Neuronal stem cell (in vitro differentiated cells): ENCODE measurements around the gene PLA2G2D.
A peak's percentile ranks its signal among the peaks of the same experiment; 100 is the strongest.

Source experiments
- DNase-seq: peaks from one replicate; pipeline ENCODE4 v3.0.0-alpha.2; 2013; ENCODE audit warnings: low spot score
- H2AFZ ChIP-seq: one replicate; pipeline ENCODE4 v1.6.1; 2013; ENCODE audit warnings: mild to moderate bottlenecking, low read length, inconsistent platforms
- H2AK5ac ChIP-seq: 2 replicates; pipeline ENCODE4 v1.6.1; 2013; ENCODE audit warnings: low read depth, mild to moderate bottlenecking, inconsistent platforms, low read length, moderate library complexity, mixed read lengths
- H2BK120ac ChIP-seq: 2 replicates; pipeline ENCODE4 v1.6.1; 2013; ENCODE audit warnings: low read depth, mild to moderate bottlenecking, inconsistent platforms, low read length, moderate library complexity, mixed read lengths
- H2BK12ac ChIP-seq: one replicate; pipeline ENCODE4 v1.6.1; 2013; ENCODE audit warnings: low read length, inconsistent platforms
- H2BK15ac ChIP-seq: 2 replicates; pipeline ENCODE4 v1.6.1; 2013; ENCODE audit warnings: mild to moderate bottlenecking, low read length, inconsistent platforms, mixed read lengths
- H2BK5ac ChIP-seq: one replicate; pipeline ENCODE4 v1.6.1; 2013; ENCODE audit warnings: inconsistent platforms, mild to moderate bottlenecking, low read length, moderate library complexity
- H3K14ac ChIP-seq: one replicate; pipeline ENCODE4 v1.6.1; 2013; ENCODE audit warnings: low read length, inconsistent platforms
- H3K18ac ChIP-seq: 2 replicates; pipeline ENCODE4 v1.6.1; 2013; ENCODE audit warnings: low read length, inconsistent platforms
- H3K23ac ChIP-seq: 2 replicates; pipeline ENCODE4 v1.6.1; 2013; ENCODE audit warnings: low read depth, mild to moderate bottlenecking, mixed read lengths, low read length, inconsistent platforms; ENCODE audit not compliant: poor library complexity
- H3K27ac ChIP-seq: replicated peaks from 3 replicates; pipeline ENCODE4 v1.5.1; 2013; ENCODE audit warnings: low read length, inconsistent platforms
- H3K27me3 ChIP-seq, 3 experiments: 2 replicates each; pipeline ENCODE4 v1.6.1; 2013; ENCODE audit warnings: low read length in 3 of 3, mild to moderate bottlenecking in 2 of 3, inconsistent platforms in 1 of 3, low read depth in 1 of 3, mixed read lengths in 1 of 3, moderate library complexity in 1 of 3; ENCODE audit not compliant: control insufficient read depth in 3 of 3, insufficient read depth in 3 of 3
- H3K36me3 ChIP-seq, 2 donors: replicated peaks in 1 of 2; 2 replicates each; pipeline ENCODE4 v1.6.1; 2013; ENCODE audit warnings: low read length in 2 of 2; ENCODE audit not compliant: control insufficient read depth in 2 of 2, insufficient read depth in 2 of 2
- H3K4ac ChIP-seq: 2 replicates; pipeline ENCODE4 v1.6.1; 2013; ENCODE audit warnings: inconsistent platforms, mild to moderate bottlenecking, low read length, moderate library complexity
- H3K4me1 ChIP-seq, 2 donors: 1 replicate in 1 of 2; 2 replicates in 1 of 2; pipeline ENCODE4 v1.6.1; 2013; ENCODE audit warnings: low read length in 2 of 2, low read depth in 1 of 2; ENCODE audit not compliant: control insufficient read depth in 2 of 2, insufficient read depth in 1 of 2
- H3K4me2 ChIP-seq: one replicate; pipeline ENCODE4 v1.6.1; 2013; ENCODE audit warnings: mild to moderate bottlenecking, low read length, inconsistent platforms; ENCODE audit not compliant: insufficient read depth, poor library complexity, severe bottlenecking
- H3K4me3 ChIP-seq, 2 donors: 2 replicates each; pipeline ENCODE4 v1.5.1; 2013; ENCODE audit warnings: low read length in 2 of 2, mild to moderate bottlenecking in 2 of 2, inconsistent platforms in 1 of 2, moderate library complexity in 1 of 2
- H3K79me1 ChIP-seq: one replicate; pipeline ENCODE4 v1.6.1; 2013; ENCODE audit warnings: low read depth, mild to moderate bottlenecking, inconsistent platforms, low read length, moderate library complexity
- H3K9ac ChIP-seq: one replicate; pipeline ENCODE4 v1.6.1; 2013; ENCODE audit warnings: mild to moderate bottlenecking, low read depth, low read length, inconsistent platforms; ENCODE audit not compliant: poor library complexity
- H3K9me3 ChIP-seq, 2 donors: replicated peaks in 1 of 2; 2 replicates each; pipeline versions ENCODE3 to v1.6.1; 2013; ENCODE audit warnings: low read length in 2 of 2, mild to moderate bottlenecking in 2 of 2, inconsistent platforms in 1 of 2, low read depth in 1 of 2, mixed read lengths in 1 of 2, moderate library complexity in 1 of 2; ENCODE audit not compliant: control insufficient read depth in 2 of 2, insufficient read depth in 1 of 2
- H4K8ac ChIP-seq: one replicate; pipeline ENCODE4 v1.6.1; 2013; ENCODE audit warnings: low read depth, mild to moderate bottlenecking, inconsistent platforms, low read length, moderate library complexity
- H4K91ac ChIP-seq: one replicate; pipeline ENCODE4 v1.6.1; 2013; ENCODE audit warnings: low read length, low read depth, mild to moderate bottlenecking, inconsistent platforms; ENCODE audit not compliant: poor library complexity
- WGBS, 2 donors: extraction: QIAGEN DNeasy Blood & Tissue Kit; methylation state at CpG; one replicate each; pipeline ENCODE4 v1.1.7; 2013; ENCODE audit warnings: missing lambda C conversion rate in 2 of 2, mixed read lengths in 1 of 2; ENCODE audit not compliant: insufficient read length in 2 of 2, insufficient replicate concordance in 1 of 2; ENCODE audit errors: extremely low coverage in 2 of 2; 5-methylcytosine and 5-hydroxymethylcytosine counted together

PLA2G2D gene

GRCh38 chr1:20105856-20106255, 13.5 kb downstream of the PLA2G2D start:
- no peak overlapping the region for H3K4me3 ChIP-seq
- no peak overlapping the region for H2AK5ac ChIP-seq
- no CpG with 5 or more reads among the region's 1 CpG for WGBS, 2 donors
- H3K27ac ChIP-seq: no peak overlapping the region
- H3K36me3 ChIP-seq: no peaks in the 10 kb centered on the region
- no peak overlapping the region for H2AFZ ChIP-seq
- H3K4me2 ChIP-seq: no peak overlapping the region
- no peak overlapping the region for H4K91ac ChIP-seq
- no peaks in the 10 kb centered on the region for H3K27me3 ChIP-seq
- DNase-seq: no peak
- H2BK12ac ChIP-seq: no peak overlapping the region
- no peak overlapping the region for H2BK15ac ChIP-seq
- no peak overlapping the region for H3K9ac ChIP-seq
- H3K18ac ChIP-seq: no peak overlapping the region
- no peaks in the 10 kb centered on the region for H3K9me3 ChIP-seq
- no peak overlapping the region for H3K23ac ChIP-seq
- no peak overlapping the region for H4K8ac ChIP-seq
- H2BK120ac ChIP-seq: no peak overlapping the region
- H3K4ac ChIP-seq: no peak overlapping the region
- H3K14ac ChIP-seq: no peak overlapping the region
- peaks cover 0 to 21% of the 10 kb centered on the region in 2 donors for H3K4me1 ChIP-seq
- no peaks in the 10 kb centered on the region for H3K79me1 ChIP-seq
- H2BK5ac ChIP-seq: no peak overlapping the region

GRCh38 chr1:20102875-20103274, 16.5 kb downstream of the PLA2G2D start:
- Histone ChIP-seq H3K4me2 (no peak overlapping the region), H2AK5ac (no peak overlapping the region), H3K14ac (no peak overlapping the region), H4K8ac (no peak overlapping the region), H3K27ac (no peak overlapping the region), H3K9ac (no peak overlapping the region), H2BK120ac (no peak overlapping the region), H3K23ac (no peak overlapping the region), H3K36me3 (no peaks in the 10 kb centered on the region), H3K4me3 (no peak overlapping the region), H2BK15ac (no peak overlapping the region), H2AFZ (no peak overlapping the region), H3K79me1 (no peaks in the 10 kb centered on the region), H3K4me1 (peaks cover 0 to 6% of the 10 kb centered on the region in 2 donors), H2BK5ac (no peak overlapping the region), H3K4ac (no peak overlapping the region), H2BK12ac (no peak overlapping the region), H3K9me3 (no peaks in the 10 kb centered on the region), H3K18ac (no peak overlapping the region), H4K91ac (no peak overlapping the region), H3K27me3 (no peaks in the 10 kb centered on the region)
- no peak for DNase-seq
- WGBS, 2 donors: no CpG with 5 or more reads among the region's 1 CpG

- H2BK120ac ChIP-seq: no peak overlapping the region
- peak; percentile 24 for DNase-seq
- no CpG with 5 or more reads among the region's 14 CpGs for WGBS, 2 donors
Observed at GRCh38 chr1:20100632-20101355, 18.5 kb downstream of the PLA2G2D start.

GRCh38 chr1:20099533-20099932, 19.8 kb downstream of the PLA2G2D start:
- H3K18ac ChIP-seq: no peak overlapping the region
- H3K9me3 ChIP-seq: peaks cover 0 to 13% of the 10 kb centered on the region in 2 donors
- no peak overlapping the region for H2BK120ac ChIP-seq
- no peaks in the 10 kb centered on the region for H3K79me1 ChIP-seq
- H2BK12ac ChIP-seq: no peak overlapping the region
- H2AK5ac ChIP-seq: no peak overlapping the region
- no peak overlapping the region for H3K4me2 ChIP-seq
- no peak overlapping the region for H4K91ac ChIP-seq
- no peak overlapping the region for H3K4me3 ChIP-seq
- WGBS, 2 donors: no CpG with 5 or more reads among the region's 3 CpGs
- no peak for DNase-seq
- H3K14ac ChIP-seq: no peak overlapping the region
- H3K4ac ChIP-seq: no peak overlapping the region
- H4K8ac ChIP-seq: no peak overlapping the region
- H2AFZ ChIP-seq: no peak overlapping the region
- H2BK15ac ChIP-seq: no peak overlapping the region
- H2BK5ac ChIP-seq: no peak overlapping the region
- no peak overlapping the region for H3K27ac ChIP-seq
- H3K23ac ChIP-seq: no peak overlapping the region
- no peaks in the 10 kb centered on the region for H3K36me3 ChIP-seq
- no peaks in the 10 kb centered on the region for H3K27me3 ChIP-seq
- no peaks in the 10 kb centered on the region for H3K4me1 ChIP-seq
- H3K9ac ChIP-seq: no peak overlapping the region

More at GRCh38 chr1:20100632-20101355, 18.5 kb downstream of the PLA2G2D start:
- Histone ChIP-seq H3K4me1 (no peaks in the 10 kb centered on the region), H3K18ac (no peak overlapping the region), H2AFZ (no peak overlapping the region), H3K27ac (no peak overlapping the region), H3K9me3 (peaks cover 0 to 11% of the 10 kb centered on the region in 2 donors), H3K14ac (no peak overlapping the region), H3K27me3 (no peaks in the 10 kb centered on the region), H4K91ac (no peak overlapping the region), H3K4ac (no peak overlapping the region), H2AK5ac (no peak overlapping the region), H3K4me3 (no peak overlapping the region), H3K4me2 (no peak overlapping the region), H2BK15ac (no peak overlapping the region), H3K36me3 (no peaks in the 10 kb centered on the region), H3K9ac (no peak overlapping the region), H2BK5ac (no peak overlapping the region), H3K79me1 (no peaks in the 10 kb centered on the region), H2BK12ac (no peak overlapping the region), H3K23ac (no peak overlapping the region), H4K8ac (peak overlapping the region; percentile 55)
